Type B pancreatic cell (in vitro differentiated cells): ENCODE measurements around the gene PRR5L. TPM values are rescaled to one million over a fixed set of nuclear protein-coding genes. Genes with fewer than 3 reads are reported as not detected.

Experiments
- DNase-seq: peaks from one replicate; pipeline ENCODE4 v3.0.0; 2021; ENCODE audit warnings: mixed read lengths; ENCODE audit not compliant: unreplicated experiment; ENCODE audit errors: extremely low spot score
- H3K27ac Mint-ChIP-seq: 2 replicates; pipeline ENCODE4 v1.8.0; 2021; ENCODE audit warnings: mild to moderate bottlenecking, mixed read lengths
- H3K27me3 Mint-ChIP-seq: 2 replicates; pipeline ENCODE4 v1.8.0; 2021; ENCODE audit warnings: mixed read lengths
- H3K36me3 Mint-ChIP-seq: 2 replicates; pipeline ENCODE4 v1.8.0; 2021; ENCODE audit warnings: mixed read lengths
- H3K4me1 Mint-ChIP-seq: one replicate; pipeline ENCODE4 v1.8.0; 2021; ENCODE audit warnings: mixed read lengths; ENCODE audit not compliant: unreplicated experiment
- H3K4me3 Mint-ChIP-seq: 2 replicates; pipeline ENCODE4 v1.8.0; 2021; ENCODE audit warnings: mild to moderate bottlenecking, mixed read lengths
- H3K9me3 Mint-ChIP-seq: 2 replicates; pipeline ENCODE4 v1.8.0; 2021; ENCODE audit warnings: mixed read lengths
- total RNA-seq: library from RNA; stranded (reverse); gene quantifications from 2 replicates; pipeline ENCODE4 v1.2.1, GENCODE V29; 2021; ENCODE audit warnings: low replicate concordance
- TF ChIP-seq, protein P1 (sequence below): fragments of 200-600 bp; sonication (generic); conservative IDR thresholded peaks from 2 replicates; pipeline ENCODE4 v1.5.0; 2021; ENCODE audit warnings: antibody characterized with exemption, mild to moderate bottlenecking

Gene PRR5L
- total RNA-seq, 1 donor from 2014 or later = 11.0 TPM

DNA sequence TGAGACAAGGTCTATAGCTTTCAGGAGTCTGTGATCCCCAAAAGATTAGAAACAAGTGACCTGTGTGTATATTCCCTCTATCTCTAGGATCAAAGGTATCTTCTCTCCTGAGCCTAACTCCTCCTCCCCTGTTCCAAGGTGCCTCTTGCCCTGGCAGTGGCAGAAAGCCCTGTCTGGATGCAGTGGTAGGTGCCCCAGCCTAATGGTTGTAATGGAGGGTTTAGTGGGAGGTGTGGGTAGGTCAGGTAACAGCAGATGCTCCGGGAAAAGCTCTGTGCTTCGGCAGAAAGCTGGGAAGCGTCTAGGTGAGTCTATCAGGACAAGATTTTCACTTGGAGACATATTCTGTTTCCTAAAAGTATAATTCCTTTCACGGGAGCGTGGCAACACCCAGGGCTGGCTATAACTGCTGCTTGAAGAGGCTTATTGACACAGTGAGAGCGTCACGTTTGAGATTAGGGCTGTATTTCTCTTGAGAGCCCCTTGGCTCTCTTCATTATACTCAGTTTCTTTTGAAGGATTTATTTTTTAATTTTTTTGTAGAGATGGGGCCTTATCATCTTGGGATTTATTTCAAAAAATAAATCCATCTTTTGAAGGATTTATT is 49.5 kb downstream of the PRR5L start:
- Mint-ChIP-seq H3K9me3 (peaks cover 5% of the 10 kb centered on the region), H3K4me3 (no peak overlapping the region), H3K4me1 (peaks cover 22% of the 10 kb centered on the region), H3K27me3 (peaks cover 7% of the 10 kb centered on the region), H3K36me3 (no peaks in the 10 kb centered on the region), H3K27ac (no peak overlapping the region)
- no peak for DNase-seq
- TF ChIP-seq, protein P1, sequence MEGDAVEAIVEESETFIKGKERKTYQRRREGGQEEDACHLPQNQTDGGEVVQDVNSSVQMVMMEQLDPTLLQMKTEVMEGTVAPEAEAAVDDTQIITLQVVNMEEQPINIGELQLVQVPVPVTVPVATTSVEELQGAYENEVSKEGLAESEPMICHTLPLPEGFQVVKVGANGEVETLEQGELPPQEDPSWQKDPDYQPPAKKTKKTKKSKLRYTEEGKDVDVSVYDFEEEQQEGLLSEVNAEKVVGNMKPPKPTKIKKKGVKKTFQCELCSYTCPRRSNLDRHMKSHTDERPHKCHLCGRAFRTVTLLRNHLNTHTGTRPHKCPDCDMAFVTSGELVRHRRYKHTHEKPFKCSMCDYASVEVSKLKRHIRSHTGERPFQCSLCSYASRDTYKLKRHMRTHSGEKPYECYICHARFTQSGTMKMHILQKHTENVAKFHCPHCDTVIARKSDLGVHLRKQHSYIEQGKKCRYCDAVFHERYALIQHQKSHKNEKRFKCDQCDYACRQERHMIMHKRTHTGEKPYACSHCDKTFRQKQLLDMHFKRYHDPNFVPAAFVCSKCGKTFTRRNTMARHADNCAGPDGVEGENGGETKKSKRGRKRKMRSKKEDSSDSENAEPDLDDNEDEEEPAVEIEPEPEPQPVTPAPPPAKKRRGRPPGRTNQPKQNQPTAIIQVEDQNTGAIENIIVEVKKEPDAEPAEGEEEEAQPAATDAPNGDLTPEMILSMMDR = no peak

DNA sequence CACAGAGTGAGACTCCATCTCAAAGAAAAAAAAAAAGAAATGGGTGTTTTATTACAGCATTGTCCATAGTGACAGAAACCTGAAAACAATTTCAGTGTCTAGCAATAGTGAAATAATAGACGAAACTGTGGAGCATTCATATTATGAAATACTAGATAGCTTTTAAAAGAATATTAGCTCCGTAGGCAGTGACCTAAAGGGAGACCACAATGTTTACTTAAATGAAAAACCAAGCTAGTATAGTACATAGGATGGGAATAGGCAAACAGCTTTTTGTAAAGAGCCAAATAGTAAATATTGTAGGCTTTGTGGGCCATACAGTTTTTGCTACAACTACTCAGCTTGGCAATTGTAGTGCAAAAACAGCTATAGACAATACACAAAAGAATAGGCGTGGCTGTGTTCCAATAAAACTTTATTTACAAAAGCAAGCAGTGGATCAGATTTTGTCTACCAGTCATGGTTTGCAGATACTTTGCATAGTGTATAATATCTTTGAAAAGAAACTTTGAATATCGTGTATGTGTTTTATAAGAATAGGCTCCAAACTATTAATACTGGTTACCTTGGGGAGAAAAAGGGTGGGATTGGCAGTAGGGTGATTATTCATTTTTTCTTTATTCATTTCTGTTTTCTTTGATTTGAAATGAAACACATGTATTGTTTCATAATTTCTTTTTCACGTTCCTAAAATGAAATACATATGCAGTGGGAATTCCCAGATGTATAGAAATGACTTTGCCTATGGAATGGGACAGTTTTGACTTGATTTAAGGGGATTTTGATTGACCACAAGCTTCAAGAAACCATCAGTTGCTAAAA is 50.7 kb downstream of the PRR5L start:
- TF ChIP-seq, protein P1 = no peak
- Mint-ChIP-seq H3K9me3 (peaks cover 5% of the 10 kb centered on the region), H3K27me3 (peaks cover 7% of the 10 kb centered on the region), H3K4me3 (no peak overlapping the region), H3K4me1 (peaks cover 17% of the 10 kb centered on the region), H3K36me3 (no peaks in the 10 kb centered on the region), H3K27ac (no peak overlapping the region)
- DNase-seq = no peak

DNA sequence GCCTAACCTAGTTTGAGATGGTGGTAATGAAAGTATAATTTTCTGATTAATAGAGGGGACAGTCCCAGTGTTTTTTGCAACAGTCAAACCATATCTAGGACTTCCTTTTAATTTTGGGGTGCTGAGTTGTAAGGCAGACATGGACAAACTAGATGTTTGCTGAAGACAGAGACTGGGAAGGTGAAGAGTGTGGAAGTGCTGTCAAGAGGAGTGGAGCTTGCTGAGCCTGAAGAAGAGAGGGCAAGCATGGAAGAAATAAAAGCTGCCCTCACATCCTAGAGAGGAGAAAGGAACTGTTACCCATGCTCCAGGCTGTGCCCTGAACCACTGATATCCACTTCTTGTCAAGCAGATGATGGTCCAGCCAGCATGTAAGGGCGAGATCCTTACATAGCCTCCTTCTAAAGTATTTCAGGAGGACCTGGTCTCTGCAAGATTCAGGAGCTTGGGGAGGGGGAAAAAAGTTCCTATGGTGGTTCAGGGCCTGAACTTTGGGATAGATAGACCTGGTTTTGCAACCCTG is 51.4 kb downstream of the PRR5L start:
- TF ChIP-seq, protein P1 = no peak
- H3K4me3 Mint-ChIP-seq = no peak overlapping the region
- H3K27ac Mint-ChIP-seq = no peak overlapping the region
- DNase-seq = no peak
- peaks cover 17% of the 10 kb centered on the region for H3K4me1 Mint-ChIP-seq
- H3K9me3 Mint-ChIP-seq = peaks cover 5% of the 10 kb centered on the region
- H3K36me3 Mint-ChIP-seq = no peaks in the 10 kb centered on the region
- peaks cover 10% of the 10 kb centered on the region for H3K27me3 Mint-ChIP-seq

DNA sequence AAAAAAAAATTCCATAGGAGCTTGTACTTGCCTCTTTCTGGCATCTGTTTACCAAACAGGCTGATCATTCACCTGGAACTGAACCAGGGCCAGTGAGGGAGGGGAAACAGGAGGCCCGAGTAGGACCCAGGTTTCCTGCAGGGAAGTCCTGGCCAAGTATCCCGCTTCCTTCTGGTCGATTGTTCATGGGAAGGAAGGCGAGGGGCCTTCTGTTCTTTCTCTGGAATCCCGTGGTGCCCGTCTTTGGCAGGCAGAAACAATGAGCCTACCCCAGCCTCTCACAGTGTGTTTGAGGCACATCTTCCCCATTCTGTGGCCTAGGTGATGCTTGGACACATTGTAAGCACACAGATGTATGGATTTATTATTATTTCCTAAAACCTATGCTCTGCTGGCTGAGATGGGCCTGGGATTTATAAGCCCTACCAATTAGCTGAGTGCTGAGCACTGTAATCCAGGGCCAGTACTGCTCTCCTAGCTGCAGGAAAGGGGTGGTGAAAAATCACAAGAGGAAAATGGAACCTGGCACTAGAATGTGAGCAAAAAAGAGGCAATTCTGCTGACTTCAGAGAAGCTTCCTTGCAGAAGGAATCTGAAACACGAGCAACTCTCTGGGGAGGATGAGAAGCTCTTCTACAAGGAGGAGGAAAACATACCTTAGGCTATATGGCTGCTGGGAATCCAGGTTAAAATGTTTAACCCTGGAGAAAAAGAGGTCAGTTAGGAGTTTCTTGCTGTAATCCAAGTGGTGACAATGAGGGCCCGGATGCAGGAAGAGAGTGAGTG is 53.5 kb downstream of the PRR5L start:
- no peaks in the 10 kb centered on the region for H3K9me3 Mint-ChIP-seq

DNA sequence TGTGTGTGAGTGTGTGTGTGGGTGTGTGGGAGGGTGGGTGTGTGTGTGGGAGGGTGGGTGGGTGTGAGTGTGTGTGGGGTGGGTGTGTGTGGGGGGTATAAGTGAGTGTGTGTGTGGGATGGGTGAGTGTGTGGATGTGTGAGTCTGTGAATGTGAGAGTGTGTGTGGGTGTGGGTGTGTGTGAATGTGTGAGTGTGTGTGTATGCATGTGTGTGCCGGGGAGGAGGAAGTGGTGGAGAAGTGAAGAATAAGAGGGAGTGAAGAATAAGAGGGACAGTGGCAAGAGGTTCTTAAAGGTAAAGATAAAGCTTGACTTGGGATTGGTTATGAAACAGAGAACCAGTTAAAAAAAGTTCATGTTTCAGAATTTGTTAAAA is 54.0 kb downstream of the PRR5L start:
- TF ChIP-seq, protein P1 = no peak
- DNase-seq = no peak
- H3K27me3 Mint-ChIP-seq = peaks cover 11% of the 10 kb centered on the region
- no peak overlapping the region for H3K4me3 Mint-ChIP-seq
- peaks cover 6% of the 10 kb centered on the region for H3K4me1 Mint-ChIP-seq
- H3K36me3 Mint-ChIP-seq = no peaks in the 10 kb centered on the region
- H3K9me3 Mint-ChIP-seq = no peaks in the 10 kb centered on the region
- peak overlapping the region; percentile 24 for H3K27ac Mint-ChIP-seq

More for the DNA sequence above, 53.5 kb downstream of the PRR5L start:
- Mint-ChIP-seq H3K36me3 (no peaks in the 10 kb centered on the region), H3K27me3 (peaks cover 9% of the 10 kb centered on the region), H3K27ac (peak overlapping the region; percentile 24), H3K4me3 (peak overlapping the region; percentile 6), H3K4me1 (peaks cover 6% of the 10 kb centered on the region)
- no peak for DNase-seq
- TF ChIP-seq, protein P1 = no peak
